HepG2 (cell line): Measurements from ENCODE around the gene WRAP73.

Experiments used
- BRCA1 ChIP-seq: sonication (generic); formaldehyde crosslinking; IDR thresholded peaks from 2 replicates; pipeline ENCODE4 v1.4.0; 2020; ENCODE audit warnings: missing genetic modification reagents
- KDM5B ChIP-seq: sonication (generic); formaldehyde crosslinking; IDR thresholded peaks from 2 replicates; pipeline ENCODE4 v1.4.0; 2020; ENCODE audit warnings: missing genetic modification reagents, mild to moderate bottlenecking, borderline replicate concordance
- MXI1 ChIP-seq: IDR thresholded peaks from 3 replicates; pipeline ENCODE4 v1.6.1; 2012; ENCODE audit warnings: low read depth, low read length, inconsistent platforms, borderline replicate concordance
- SATB2 ChIP-seq: sonication (generic); formaldehyde crosslinking; IDR thresholded peaks from 2 replicates; pipeline ENCODE4 v1.5.0; 2020; ENCODE audit warnings: missing genetic modification reagents
- ZNF121 ChIP-seq: sonication (generic); formaldehyde crosslinking; IDR thresholded peaks from 2 replicates; pipeline ENCODE4 v1.5.0; 2020; ENCODE audit warnings: mild to moderate bottlenecking, missing genetic modification reagents
- ZNF274 ChIP-seq: sonication (generic); formaldehyde crosslinking; IDR thresholded peaks from 2 replicates; pipeline ENCODE4 v1.5.1; 2020; ENCODE audit warnings: mild to moderate bottlenecking, missing genetic modification reagents
- TF ChIP-seq, protein P1 (sequence below), 2 experiments: IDR thresholded peaks; 2 replicates each; pipeline ENCODE4 v1.6.1; 2011 to 2012; ENCODE audit warnings: low read length in 2 of 2, borderline replicate concordance in 1 of 2, low read depth in 1 of 2, mild to moderate bottlenecking in 1 of 2, moderate library complexity in 1 of 2
- TF ChIP-seq, protein P2 (sequence below): sonication (generic); formaldehyde crosslinking; IDR thresholded peaks from 2 replicates; pipeline ENCODE4 v1.4.0; 2020; ENCODE audit warnings: missing genetic modification reagents, borderline replicate concordance

DNA sequence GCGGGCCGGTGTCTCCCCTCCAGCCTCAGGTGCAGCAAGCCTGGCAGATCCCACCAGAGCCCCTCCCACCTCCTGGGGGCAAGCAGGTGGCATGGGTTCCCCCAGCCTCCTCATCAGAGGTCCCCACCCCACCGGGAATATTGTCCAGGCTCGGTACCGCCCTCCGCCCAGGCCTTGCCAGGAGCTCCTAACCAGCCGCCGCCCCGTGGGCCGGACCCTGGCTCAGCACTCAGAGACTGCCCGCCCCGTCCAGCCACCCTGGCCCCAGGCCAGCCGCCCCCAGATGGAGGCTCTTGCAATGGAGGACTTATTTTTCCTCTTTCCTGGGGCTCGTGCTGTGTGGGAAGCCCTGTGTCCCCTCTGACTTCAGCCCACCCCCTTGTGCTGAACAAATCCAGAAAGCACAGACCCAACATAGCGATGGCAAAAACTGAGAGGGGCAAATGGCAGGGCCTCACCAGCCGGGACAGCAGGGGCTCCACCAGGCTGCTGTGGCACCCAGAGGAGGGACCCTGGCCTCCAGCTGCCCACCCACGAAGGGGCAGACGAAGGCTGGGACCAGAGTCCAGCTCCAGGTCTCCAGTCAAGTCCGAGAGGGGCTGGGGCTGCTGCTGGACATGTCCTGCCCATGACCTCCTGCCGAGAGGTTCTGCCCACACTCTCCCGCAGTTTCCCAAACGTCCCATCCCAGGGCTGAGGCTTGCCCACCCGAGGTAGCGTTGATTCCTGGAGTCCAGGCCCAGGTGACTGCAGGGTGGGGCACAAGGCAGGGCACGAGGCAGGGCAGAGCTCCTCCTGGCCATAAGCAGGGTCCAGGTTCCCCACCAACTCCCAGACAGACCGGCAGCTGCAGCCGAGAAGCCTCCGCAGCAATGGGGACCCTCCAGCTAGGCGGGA lies 46.1 kb downstream of the WRAP73 start:
- TF ChIP-seq, protein P1, sequence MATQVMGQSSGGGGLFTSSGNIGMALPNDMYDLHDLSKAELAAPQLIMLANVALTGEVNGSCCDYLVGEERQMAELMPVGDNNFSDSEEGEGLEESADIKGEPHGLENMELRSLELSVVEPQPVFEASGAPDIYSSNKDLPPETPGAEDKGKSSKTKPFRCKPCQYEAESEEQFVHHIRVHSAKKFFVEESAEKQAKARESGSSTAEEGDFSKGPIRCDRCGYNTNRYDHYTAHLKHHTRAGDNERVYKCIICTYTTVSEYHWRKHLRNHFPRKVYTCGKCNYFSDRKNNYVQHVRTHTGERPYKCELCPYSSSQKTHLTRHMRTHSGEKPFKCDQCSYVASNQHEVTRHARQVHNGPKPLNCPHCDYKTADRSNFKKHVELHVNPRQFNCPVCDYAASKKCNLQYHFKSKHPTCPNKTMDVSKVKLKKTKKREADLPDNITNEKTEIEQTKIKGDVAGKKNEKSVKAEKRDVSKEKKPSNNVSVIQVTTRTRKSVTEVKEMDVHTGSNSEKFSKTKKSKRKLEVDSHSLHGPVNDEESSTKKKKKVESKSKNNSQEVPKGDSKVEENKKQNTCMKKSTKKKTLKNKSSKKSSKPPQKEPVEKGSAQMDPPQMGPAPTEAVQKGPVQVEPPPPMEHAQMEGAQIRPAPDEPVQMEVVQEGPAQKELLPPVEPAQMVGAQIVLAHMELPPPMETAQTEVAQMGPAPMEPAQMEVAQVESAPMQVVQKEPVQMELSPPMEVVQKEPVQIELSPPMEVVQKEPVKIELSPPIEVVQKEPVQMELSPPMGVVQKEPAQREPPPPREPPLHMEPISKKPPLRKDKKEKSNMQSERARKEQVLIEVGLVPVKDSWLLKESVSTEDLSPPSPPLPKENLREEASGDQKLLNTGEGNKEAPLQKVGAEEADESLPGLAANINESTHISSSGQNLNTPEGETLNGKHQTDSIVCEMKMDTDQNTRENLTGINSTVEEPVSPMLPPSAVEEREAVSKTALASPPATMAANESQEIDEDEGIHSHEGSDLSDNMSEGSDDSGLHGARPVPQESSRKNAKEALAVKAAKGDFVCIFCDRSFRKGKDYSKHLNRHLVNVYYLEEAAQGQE (IDR thresholded peaks at IDR 0.05; ENCODE audit: borderline replicate concordance in 1 of 2, low read depth in 1 of 2, low read length in 2 of 2), result no peak
- TF ChIP-seq MXI1 (no peak), KDM5B (CRISPR knock-in tag) (no peak), SATB2 (CRISPR knock-in tag) (no peak), ZNF121 (CRISPR knock-in tag) (no peak), BRCA1 (CRISPR knock-in tag) (no peak), ZNF274 (CRISPR knock-in tag) (no peak)
- TF ChIP-seq, protein P2, sequence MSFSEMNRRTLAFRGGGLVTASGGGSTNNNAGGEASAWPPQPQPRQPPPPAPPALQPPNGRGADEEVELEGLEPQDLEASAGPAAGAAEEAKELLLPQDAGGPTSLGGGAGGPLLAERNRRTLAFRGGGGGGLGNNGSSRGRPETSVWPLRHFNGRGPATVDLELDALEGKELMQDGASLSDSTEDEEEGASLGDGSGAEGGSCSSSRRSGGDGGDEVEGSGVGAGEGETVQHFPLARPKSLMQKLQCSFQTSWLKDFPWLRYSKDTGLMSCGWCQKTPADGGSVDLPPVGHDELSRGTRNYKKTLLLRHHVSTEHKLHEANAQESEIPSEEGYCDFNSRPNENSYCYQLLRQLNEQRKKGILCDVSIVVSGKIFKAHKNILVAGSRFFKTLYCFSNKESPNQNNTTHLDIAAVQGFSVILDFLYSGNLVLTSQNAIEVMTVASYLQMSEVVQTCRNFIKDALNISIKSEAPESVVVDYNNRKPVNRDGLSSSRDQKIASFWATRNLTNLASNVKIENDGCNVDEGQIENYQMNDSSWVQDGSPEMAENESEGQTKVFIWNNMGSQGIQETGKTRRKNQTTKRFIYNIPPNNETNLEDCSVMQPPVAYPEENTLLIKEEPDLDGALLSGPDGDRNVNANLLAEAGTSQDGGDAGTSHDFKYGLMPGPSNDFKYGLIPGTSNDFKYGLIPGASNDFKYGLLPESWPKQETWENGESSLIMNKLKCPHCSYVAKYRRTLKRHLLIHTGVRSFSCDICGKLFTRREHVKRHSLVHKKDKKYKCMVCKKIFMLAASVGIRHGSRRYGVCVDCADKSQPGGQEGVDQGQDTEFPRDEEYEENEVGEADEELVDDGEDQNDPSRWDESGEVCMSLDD, result no peak
